MG63 (cell line): Measurements from ENCODE around the gene NCAM1. TPM values are rescaled to one million over a fixed set of nuclear protein-coding genes. Genes with fewer than 3 reads are reported as not detected.

ENCODE experiments used
- DNase-seq: peaks from one replicate; pipeline ENCODE4 v3.0.0-alpha.2; 2020
- H3K27me3 ChIP-seq: fragments of 250-450 bp; sonication (Bioruptor Pico); 2 replicates; pipeline ENCODE4 v1.5.1; 2020; ENCODE audit warnings: mild to moderate bottlenecking, moderate library complexity
- H3K36me3 ChIP-seq: fragments of 250-450 bp; sonication (Bioruptor Pico); 2 replicates; pipeline ENCODE4 v1.5.1; 2020; ENCODE audit warnings: mild to moderate bottlenecking, moderate library complexity
- H3K4me3 ChIP-seq: fragments of 250-450 bp; sonication (Bioruptor Pico); 2 replicates; pipeline ENCODE4 v1.5.1; 2020; ENCODE audit warnings: mild to moderate bottlenecking, moderate library complexity
- H3K9me3 ChIP-seq: fragments of 250-450 bp; sonication (Bioruptor Pico); 2 replicates; pipeline ENCODE4 v1.5.1; 2020; ENCODE audit warnings: mild to moderate bottlenecking, moderate library complexity
- total RNA-seq: library from RNA; depleted of rRNA; stranded (reverse); fragments of >200 nt; shearing (Covaris generic); gene quantifications from 2 replicates; pipeline ENCODE4 v1.2.3, GENCODE V29; 2014; ENCODE audit warnings: low replicate concordance

The NCAM1 gene
- total RNA-seq, 1 experiment from 2014 or later = 6.2 TPM

DNA sequence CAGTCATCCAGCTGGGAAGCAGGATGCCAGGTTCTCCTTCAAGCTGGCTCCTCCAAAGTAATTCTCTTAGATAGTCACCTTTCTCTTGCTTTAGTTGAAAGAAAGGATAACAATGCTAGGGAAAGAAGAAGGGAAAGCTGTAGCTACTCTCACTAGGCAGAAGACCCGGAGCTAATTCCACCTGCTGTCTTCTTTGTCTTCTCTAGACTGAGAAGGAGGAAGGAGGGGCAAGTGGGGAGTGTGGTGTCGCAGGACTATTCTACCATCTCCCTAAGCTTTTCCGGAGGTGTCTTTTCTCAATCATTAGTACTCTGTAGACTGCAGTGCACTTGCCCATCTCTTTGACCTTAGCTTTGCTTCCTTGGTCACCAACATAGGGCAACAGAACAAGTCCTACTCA is 162.8 kb downstream of the NCAM1 start:
- no peaks in the 10 kb centered on the region for H3K36me3 ChIP-seq
- H3K4me3 ChIP-seq = no peak overlapping the region
- DNase-seq = no peak
- no peaks in the 10 kb centered on the region for H3K27me3 ChIP-seq
- no peaks in the 10 kb centered on the region for H3K9me3 ChIP-seq

DNA sequence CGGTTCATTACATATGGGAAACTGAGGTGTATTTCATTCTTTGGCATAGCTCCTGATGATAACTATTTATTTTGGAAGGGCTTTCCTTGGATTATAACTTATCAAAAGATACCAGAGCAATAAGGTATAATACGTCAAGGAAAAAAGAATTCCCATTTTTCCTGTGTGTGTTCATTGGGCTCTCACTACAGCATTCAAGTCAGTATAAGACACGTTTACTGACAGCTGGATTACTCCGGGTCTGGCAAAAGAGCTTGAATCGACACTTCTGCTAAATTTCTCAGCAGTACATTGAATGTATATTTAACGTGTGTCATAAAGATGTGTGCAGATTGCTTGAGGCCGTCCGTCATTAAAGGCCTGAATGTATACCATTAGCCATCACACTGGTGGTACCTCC is 163.4 kb downstream of the NCAM1 start:
- no peak for DNase-seq
- Histone ChIP-seq H3K4me3 (no peak overlapping the region), H3K9me3 (no peaks in the 10 kb centered on the region), H3K27me3 (no peaks in the 10 kb centered on the region), H3K36me3 (no peaks in the 10 kb centered on the region)

DNA sequence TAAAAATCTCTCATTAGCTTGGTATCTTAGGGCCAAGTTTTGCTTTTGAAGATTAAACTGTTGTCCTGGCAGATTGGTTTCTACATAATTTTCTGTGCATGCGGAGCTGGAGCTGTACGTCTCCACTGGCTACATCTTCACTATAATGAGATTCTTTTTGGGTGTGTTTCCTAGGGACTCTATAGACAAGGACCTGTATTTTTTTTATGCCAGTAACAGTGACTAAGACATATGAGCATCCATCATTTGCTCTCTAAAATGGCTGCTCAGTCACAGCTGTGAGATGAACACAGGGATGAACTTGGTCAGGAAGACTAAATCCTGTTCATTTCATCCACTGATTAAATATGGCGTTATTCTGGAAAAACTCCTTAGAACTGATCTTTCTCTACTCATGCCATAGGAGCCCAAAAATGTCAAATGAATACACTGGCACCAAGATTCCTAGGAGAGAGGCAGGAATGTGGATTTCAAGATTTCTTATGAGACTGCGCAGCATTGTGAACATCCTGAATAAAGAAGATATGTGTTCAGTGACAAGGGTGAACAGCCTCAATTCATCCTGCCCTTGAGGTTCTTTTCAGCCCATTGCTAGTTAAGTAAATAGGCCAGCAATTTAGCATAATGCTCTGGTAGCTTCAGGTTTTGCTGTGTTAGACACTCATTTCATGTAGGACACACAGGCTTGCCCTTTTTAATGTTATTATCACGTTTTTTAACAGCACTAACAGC is 168.2 kb downstream of the NCAM1 start:
- H3K27me3 ChIP-seq = no peaks in the 10 kb centered on the region
- no peaks in the 10 kb centered on the region for H3K9me3 ChIP-seq
- no peaks in the 10 kb centered on the region for H3K36me3 ChIP-seq
- H3K4me3 ChIP-seq = no peak overlapping the region
- no peak for DNase-seq

DNA sequence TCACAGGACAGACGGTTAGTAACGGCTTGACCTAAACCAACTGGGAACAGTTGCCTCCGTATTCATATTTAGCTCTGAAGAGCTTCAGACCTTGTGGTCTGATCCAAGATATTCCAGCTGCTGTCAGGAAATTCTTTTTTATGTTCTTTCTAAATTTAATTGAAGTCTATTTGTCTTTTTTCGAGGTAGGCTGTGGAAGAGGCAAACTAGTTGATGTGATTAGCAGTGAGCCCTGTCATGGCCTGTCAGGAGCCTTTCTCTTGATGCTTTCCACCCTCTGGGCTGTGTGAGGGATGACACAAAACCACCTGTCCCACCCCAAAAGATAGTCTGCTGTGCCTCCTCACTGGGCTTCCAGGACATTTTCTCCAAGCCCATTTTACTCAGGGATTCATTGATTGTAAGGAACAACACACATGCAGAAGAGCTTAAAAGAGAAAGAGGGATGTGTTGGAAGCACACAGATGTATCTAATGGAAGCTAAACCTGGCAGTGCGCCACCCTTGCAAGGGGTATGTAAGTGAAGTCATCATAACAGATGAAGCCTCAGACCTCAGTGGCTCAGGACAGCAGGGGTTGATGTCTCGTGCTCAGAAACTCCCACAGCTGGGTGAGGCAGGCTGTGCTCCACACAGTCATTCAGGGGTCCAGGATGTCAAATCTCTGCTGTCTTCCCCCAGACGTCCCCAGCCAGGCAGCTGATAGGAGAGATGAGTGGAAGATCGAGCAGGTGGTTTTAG is 170.0 kb downstream of the NCAM1 start:
- Histone ChIP-seq H3K9me3 (no peaks in the 10 kb centered on the region), H3K4me3 (no peak overlapping the region), H3K36me3 (no peaks in the 10 kb centered on the region), H3K27me3 (no peaks in the 10 kb centered on the region)
- no peak for DNase-seq

DNA sequence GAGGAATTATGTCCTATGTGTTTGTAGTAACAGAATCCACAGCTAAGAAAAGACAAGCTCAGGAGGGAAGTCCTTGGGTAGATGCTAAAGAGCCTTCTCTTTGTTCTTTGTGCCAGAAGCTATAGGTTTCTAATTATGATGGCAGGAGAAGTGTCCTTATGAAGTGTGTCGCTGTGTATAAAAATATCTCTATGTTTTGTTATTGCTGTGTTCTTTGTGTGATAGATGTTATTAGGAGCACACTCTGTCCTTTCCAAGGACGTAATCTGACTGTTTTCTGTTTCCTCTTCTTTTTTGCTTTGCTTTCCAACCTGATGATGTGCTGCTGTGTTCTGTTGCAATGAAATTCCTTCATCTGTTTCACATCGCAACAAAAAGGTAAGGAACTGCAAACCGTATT is 171.9 kb downstream of the NCAM1 start:
- no peak for DNase-seq
- H3K27me3 ChIP-seq = no peaks in the 10 kb centered on the region
- no peaks in the 10 kb centered on the region for H3K36me3 ChIP-seq
- H3K4me3 ChIP-seq = no peak overlapping the region
- H3K9me3 ChIP-seq = no peaks in the 10 kb centered on the region

DNA sequence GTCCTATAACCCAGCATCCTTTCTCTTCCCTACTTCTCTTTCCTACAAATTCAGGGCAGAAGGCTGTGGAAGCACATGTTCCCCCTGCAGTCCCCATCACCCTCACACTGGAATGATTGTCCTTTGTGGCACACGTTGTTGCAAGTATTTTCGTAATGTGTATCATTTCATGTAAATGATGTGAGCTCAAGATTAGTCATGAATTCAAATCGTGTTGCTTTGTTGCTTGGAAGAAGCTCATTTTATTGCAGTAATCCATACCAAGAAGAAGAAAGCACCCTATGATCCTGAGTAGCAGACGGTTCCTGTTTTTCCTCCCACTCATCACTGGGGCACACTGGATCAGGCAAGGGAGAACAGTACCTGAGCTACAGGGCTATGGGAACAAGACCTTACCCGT is 173.4 kb downstream of the NCAM1 start:
- H3K4me3 ChIP-seq = no peak overlapping the region
- no peaks in the 10 kb centered on the region for H3K27me3 ChIP-seq
- no peak for DNase-seq
- no peaks in the 10 kb centered on the region for H3K36me3 ChIP-seq
- H3K9me3 ChIP-seq = no peaks in the 10 kb centered on the region

DNA sequence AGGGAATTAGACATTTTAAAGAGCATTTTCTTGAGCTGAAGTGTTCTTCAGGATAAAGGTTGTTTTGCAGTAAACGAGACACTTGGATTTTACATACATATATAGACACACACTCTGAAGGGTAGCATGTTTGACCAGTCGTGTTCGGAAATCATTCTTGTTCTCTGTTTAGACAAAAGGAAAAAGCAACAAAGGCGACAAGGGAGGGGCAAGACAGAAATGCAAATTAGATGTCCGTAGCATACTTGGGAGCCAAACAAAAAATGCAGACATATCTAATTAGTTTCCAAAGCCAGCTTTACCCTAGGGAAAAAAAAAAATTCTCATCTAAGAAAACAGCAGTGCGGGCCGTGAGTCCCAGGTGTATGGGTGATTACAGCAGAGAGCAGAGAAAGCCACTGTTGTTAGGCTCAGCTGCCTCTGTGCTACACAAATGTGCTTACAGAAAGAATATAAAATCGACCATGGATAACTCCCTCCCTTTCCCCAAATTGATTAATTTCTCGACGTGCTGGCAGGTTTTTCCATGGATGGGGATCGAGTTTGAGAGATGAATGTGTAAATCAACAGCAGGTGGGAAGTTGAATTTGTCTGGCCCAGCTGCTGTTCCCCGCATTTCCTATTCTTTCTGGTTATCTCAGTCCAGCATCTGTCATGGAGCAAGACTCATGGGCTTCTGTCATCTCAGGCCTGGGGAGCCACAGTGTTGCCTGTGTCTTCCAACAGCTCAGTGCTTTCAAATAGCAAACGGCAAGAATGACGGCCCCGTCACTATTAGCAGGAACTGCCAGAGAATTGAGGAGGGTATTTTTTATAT is 176.7 kb downstream of the NCAM1 start:
- DNase-seq = no peak
- Histone ChIP-seq H3K36me3 (no peaks in the 10 kb centered on the region), H3K9me3 (no peaks in the 10 kb centered on the region), H3K4me3 (no peak overlapping the region), H3K27me3 (no peaks in the 10 kb centered on the region; the same call in 1 of the 2 replicates)

DNA sequence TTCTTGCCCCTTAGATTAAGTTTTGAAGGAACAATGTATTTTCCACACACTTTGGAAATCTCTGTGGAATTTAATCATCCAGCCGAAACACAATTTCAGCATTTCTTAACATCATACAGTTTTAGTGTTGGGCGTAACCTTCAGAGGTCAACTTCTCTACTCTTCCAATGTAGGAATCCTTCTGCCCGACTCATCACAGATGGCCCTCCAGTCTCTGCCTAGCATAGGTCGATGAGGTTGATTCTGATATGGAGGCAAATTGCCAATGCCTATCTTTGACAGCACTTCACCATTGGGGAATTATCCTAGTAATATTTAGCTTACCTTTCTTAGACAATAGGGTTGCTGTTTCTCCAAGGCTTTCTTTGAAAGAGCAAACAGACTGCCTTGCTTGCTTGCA is 177.5 kb downstream of the NCAM1 start:
- no peak for DNase-seq
- Histone ChIP-seq H3K27me3 (no peaks in the 10 kb centered on the region; the same call in 1 of the 2 replicates), H3K9me3 (no peaks in the 10 kb centered on the region), H3K4me3 (no peak overlapping the region), H3K36me3 (no peaks in the 10 kb centered on the region)

DNA sequence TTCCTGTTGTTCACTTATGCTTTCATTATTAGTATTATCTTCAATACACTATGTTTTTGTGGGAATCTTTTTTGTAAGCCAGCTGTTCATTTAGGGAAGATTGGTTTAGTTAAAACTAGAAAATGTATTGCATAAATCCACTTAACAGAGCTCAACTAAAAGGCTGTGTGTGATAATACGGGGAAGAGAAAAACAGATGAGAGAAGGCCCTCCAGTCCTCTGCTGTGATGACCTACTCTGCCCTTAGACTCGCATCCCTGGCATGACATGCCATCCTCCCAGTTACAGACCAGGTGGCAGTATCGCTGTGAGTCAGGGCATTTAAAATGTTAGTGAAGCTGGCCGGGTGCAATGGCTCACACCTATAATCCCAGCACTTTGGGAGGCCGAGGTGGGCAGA is 179.8 kb downstream of the NCAM1 start:
- Histone ChIP-seq H3K27me3 (no peaks in the 10 kb centered on the region; the same call in 1 of the 2 replicates), H3K9me3 (no peaks in the 10 kb centered on the region), H3K36me3 (no peaks in the 10 kb centered on the region), H3K4me3 (no peak overlapping the region)
- DNase-seq = no peak

DNA sequence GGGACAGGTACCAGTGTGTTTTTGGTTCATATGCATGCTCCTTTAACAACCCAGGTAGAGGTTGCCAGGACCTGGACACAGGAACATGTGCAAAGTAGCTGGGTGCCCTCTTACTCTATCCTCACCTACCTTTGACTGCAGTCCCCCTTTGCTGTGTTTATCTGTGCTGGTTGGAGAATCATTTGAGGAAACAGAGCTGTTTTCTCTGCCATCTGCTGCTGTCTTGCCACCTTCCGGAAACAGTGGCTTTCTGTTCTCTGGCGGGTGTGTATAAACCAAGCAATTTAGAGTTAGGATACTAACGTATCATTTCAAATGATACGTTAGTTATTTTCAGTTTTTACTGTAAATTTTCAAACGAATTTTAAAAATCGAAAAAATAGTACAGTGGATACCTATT is 181.3 kb downstream of the NCAM1 start:
- no peaks in the 10 kb centered on the region for H3K9me3 ChIP-seq
- H3K36me3 ChIP-seq = no peaks in the 10 kb centered on the region
- no peaks in the 10 kb centered on the region; the same call in 1 of the 2 replicates for H3K27me3 ChIP-seq
- no peak for DNase-seq
- no peak overlapping the region for H3K4me3 ChIP-seq

DNA sequence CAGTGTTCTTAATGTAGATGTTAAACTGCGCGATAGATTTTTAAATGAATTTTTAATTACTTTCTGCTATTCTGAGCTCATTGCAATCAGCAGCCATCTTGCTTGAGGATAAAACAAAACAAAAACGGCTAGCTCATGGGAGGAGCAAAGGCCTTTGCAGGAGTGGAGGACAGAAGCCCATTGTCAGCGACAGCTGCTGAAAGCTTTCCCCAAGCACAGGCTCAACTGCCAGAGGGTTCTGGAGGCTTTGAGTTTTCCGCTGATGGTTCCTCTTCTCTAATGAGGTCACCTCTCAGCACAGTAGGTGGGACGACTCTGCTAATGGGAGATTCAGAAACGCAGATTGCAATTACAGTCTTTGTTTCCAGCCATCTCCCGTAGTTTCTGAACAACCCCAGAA is 186.0 kb downstream of the NCAM1 start:
- no peak for DNase-seq
- H3K4me3 ChIP-seq = no peak overlapping the region
- no peaks in the 10 kb centered on the region for H3K9me3 ChIP-seq
- H3K27me3 ChIP-seq = no peaks in the 10 kb centered on the region; the same call in 1 of the 2 replicates
- H3K36me3 ChIP-seq = no peaks in the 10 kb centered on the region

DNA sequence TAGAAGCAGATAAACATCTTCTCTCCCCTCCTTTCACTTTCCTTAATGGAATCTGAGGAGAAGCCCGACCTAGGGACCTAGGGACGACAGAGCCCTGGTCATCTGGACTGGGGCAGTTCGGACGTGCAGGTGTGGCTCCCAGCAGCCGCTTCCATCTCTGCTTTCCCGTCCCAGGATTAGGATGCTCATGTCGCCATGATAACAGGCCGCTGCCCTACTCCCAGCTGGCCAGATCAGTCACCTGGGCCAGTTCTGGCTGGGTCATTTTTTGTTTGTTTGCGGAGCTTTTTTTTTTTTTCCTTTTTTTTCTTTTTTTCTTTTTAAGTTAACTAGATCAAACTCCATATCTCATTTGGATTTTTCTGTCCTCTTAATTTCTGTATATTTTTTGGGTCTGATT is 186.9 kb downstream of the NCAM1 start:
- Histone ChIP-seq H3K4me3 (no peak overlapping the region), H3K36me3 (no peaks in the 10 kb centered on the region), H3K27me3 (no peaks in the 10 kb centered on the region), H3K9me3 (no peaks in the 10 kb centered on the region)
- no peak for DNase-seq

DNA sequence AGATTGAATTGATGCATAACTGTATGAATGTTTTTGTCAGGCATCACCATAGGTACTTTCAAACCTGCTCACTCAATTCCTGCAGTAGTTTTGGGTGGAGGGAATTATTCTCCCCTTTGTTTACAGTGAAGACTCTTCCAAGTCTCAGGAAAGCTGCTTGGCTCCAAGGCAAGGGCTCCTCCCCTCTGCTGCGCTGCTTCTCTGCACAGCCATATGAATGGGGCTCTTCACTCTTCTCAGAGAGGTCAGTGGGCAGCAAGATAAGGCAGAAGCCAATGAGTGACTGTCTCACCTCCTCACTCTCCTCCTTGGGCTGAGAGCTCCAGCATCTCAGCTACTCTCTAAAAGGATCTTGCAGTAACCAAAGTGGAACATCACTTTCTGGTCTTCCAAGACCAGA is 187.4 kb downstream of the NCAM1 start:
- no peaks in the 10 kb centered on the region for H3K36me3 ChIP-seq
- DNase-seq = no peak
- H3K4me3 ChIP-seq = no peak overlapping the region
- H3K9me3 ChIP-seq = no peaks in the 10 kb centered on the region
- no peaks in the 10 kb centered on the region for H3K27me3 ChIP-seq

DNA sequence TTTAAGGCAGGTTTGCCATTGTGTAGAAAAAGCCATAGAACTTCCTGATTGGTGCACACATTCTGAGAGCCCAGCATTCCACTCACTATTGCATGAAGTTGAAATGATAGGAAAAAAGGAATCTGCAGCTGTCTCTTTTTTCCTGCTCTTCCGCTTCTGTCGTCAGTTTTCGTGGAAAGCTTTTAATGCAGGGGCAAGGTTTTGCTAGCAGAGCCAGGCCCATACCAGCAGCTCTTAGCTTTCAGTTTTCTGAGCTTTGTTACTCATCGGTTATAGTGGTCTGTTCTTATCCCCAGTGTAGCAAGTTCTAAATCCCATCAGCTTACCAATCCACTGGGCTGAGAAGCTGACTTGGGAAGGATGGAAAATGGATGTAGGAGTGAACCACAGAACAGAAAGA is 190.3 kb downstream of the NCAM1 start:
- Histone ChIP-seq H3K4me3 (no peak overlapping the region), H3K36me3 (no peaks in the 10 kb centered on the region), H3K9me3 (no peaks in the 10 kb centered on the region), H3K27me3 (no peaks in the 10 kb centered on the region)
- DNase-seq = no peak

DNA sequence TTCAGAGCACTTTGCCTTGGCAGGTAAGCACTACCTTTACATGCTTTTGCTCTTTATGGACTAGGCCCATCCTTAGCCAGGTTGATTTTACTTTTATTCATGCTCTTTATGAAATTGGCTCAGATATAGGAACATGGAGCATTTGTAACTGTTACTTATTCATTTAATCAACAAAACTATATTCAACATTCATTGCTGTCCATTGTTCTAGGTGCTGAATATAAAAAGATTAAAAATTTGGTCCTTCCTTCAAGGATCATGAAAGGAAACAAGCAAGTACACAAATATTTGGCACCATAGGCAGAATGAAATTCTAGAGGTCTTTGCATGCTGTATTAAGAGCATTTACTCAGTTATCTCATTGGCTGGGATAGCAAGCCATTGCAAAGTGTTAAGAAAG is 191.3 kb downstream of the NCAM1 start:
- no peaks in the 10 kb centered on the region for H3K9me3 ChIP-seq
- DNase-seq = no peak
- no peaks in the 10 kb centered on the region for H3K27me3 ChIP-seq
- no peaks in the 10 kb centered on the region for H3K36me3 ChIP-seq
- no peak overlapping the region for H3K4me3 ChIP-seq

DNA sequence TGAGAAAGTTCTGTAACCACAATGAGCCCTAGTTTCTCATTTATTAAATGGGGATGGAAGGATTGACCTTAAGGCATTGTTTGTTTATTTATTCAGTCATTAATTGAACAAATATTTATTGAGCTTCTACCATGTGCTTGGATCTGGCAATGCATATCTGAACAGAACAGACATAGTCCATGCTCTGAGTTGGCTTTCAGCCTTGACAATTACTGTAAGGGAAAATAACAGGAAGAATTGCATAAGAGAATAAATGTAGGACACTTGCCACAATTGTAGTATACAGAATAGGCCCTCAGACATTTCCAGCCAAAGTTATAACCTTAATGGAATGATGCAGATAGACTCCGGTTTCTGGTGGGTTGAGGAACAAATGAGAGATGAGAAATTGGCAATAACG is 192.6 kb downstream of the NCAM1 start:
- no peaks in the 10 kb centered on the region for H3K9me3 ChIP-seq
- DNase-seq = no peak
- H3K36me3 ChIP-seq = no peaks in the 10 kb centered on the region
- no peaks in the 10 kb centered on the region; the same call in 1 of the 2 replicates for H3K27me3 ChIP-seq
- H3K4me3 ChIP-seq = no peak overlapping the region
